Colonic mucosa (tissue), 4 donors: Measurements from ENCODE around the gene EIF4E1B. TPM values are rescaled to one million over a fixed set of nuclear protein-coding genes. Genes with fewer than 3 reads are reported as not detected.
"Not testable (repeated sequence)": the region's sequence is repeated elsewhere in the genome, so short reads cannot be mapped to it uniquely, and the experiment has no call there.

Source experiments
- DNase-seq: peaks from one replicate; pipeline ENCODE4 v3.0.0-alpha.2; 2020
- H3K27ac ChIP-seq: fragments of 200-600 bp; one replicate; pipeline ENCODE4 v1.8.0; 2021
- H3K27me3 ChIP-seq: fragments of 200-600 bp; one replicate; pipeline ENCODE4 v1.8.0; 2021
- H3K36me3 ChIP-seq: fragments of 200-600 bp; one replicate; pipeline ENCODE4 v1.8.0; 2021
- H3K4me1 ChIP-seq: fragments of 200-600 bp; one replicate; pipeline ENCODE4 v1.8.0; 2021; ENCODE audit warnings: mild to moderate bottlenecking
- H3K4me3 ChIP-seq: fragments of 200-600 bp; one replicate; pipeline ENCODE4 v1.8.0; 2021
- H3K9ac ChIP-seq, 2 donors: one replicate each; pipeline ENCODE4 v1.7.0; 2013; ENCODE audit warnings: control low read depth in 2 of 2, low read depth in 2 of 2, low read length in 2 of 2
- H3K9me3 ChIP-seq: fragments of 200-600 bp; one replicate; pipeline ENCODE4 v1.8.0; 2021
- intact Hi-C: fragments of 100-400 bp; cut with DNase I; formaldehyde crosslinking; loops from one replicate; pipeline ENCODE4 v1.14.1; 2022
- total RNA-seq, 2 donors: library from RNA; stranded (reverse); fragmentation: NEBNext Ultra II Directional in 1 of 2; extraction: Animal tissue kit (Norgen Biotek cat#: 25700) in 1 of 2; gene quantifications; one replicate each; pipeline ENCODE4 v1.2.1, GENCODE V29; 2021
- TF ChIP-seq, protein P1 (sequence below): fragments of 200-600 bp; IDR thresholded peaks from one replicate; pipeline ENCODE4 v1.8.0; 2022; ENCODE audit warnings: antibody characterized with exemption, mild to moderate bottlenecking
- donor health status: healthy.
- donor health status: DM: no; HTN: no; CAD: no.
- donor health status: DM: no; HTN: no; CAD: no.

The EIF4E1B gene
- total RNA-seq, 2 donors from 2014 or later = not detected

DNA sequence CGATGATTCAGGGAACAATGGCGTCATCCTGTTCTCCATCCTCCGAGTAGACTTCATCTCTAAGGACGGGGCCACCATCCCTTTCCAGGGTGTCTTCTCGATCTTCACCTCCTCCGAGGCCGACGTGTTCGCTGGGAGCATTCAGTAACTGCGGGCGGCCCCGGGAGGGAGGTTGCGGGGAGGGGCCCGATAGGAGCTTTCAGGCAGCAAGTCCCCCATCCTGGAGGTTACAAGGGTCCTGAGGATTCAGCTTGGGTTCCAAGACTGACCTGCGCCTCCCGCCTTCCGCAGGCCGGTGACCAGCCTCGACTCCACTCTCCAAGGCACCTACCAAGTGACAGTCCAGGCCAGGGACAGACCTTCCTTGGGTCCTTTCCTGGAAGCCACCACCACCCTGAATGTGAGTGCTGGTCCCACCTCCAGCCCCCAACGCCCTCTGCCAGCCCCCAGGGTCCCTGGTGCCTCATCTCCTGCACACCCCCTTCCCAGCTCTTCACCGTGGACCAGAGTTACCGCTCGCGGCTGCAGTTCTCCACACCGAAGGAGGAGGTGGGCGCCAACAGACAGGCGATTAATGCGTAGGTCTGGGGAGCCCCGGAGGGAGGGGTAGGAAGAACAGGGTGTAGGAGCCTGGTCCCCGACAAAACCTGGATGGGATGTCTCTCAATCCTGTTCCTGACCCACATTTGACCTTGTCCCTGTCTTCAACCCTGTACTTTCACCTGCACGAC is 41.3 kb upstream of the EIF4E1B start:
- intact Hi-C loops = no loop called here
- Histone ChIP-seq H3K36me3 (no peaks in the 10 kb centered on the region), H3K27me3 (no peaks in the 10 kb centered on the region), H3K4me1 (no peaks in the 10 kb centered on the region), H3K4me3 (no peak overlapping the region), H3K9me3 (no peaks in the 10 kb centered on the region), H3K9ac (no peak overlapping the region), H3K27ac (no peak overlapping the region)
- TF ChIP-seq, protein P1, sequence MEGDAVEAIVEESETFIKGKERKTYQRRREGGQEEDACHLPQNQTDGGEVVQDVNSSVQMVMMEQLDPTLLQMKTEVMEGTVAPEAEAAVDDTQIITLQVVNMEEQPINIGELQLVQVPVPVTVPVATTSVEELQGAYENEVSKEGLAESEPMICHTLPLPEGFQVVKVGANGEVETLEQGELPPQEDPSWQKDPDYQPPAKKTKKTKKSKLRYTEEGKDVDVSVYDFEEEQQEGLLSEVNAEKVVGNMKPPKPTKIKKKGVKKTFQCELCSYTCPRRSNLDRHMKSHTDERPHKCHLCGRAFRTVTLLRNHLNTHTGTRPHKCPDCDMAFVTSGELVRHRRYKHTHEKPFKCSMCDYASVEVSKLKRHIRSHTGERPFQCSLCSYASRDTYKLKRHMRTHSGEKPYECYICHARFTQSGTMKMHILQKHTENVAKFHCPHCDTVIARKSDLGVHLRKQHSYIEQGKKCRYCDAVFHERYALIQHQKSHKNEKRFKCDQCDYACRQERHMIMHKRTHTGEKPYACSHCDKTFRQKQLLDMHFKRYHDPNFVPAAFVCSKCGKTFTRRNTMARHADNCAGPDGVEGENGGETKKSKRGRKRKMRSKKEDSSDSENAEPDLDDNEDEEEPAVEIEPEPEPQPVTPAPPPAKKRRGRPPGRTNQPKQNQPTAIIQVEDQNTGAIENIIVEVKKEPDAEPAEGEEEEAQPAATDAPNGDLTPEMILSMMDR = no peak
- no peak for DNase-seq

DNA sequence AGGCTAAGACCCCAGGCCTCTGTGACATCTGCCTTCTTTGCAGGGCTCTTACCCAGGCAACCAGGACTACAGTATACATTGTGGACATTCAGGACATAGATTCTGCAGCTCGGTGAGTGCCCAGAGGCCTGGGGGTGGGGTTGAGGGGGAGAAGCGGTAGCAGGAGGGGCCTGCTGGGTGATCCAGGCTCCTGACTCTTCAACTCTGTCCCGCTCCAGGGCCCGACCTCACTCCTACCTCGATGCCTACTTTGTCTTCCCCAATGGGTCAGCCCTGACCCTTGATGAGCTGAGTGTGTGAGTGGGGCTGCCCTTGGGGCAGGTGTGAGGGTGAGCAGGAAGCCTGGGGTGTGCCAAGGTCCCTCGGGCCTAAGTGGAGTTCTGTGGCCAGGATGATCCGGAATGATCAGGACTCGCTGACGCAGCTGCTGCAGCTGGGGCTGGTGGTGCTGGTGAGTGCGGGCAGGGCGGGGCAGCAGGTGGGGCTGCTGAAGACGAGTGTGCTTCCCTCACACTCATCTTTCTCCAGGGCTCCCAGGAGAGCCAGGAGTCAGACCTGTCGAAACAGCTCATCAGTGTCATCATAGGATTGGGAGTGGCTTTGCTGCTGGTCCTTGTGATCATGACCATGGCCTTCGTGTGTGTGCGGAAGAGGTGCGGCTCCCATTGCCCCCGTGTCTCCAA is 40.3 kb upstream of the EIF4E1B start:
- DNase-seq = no peak
- Histone ChIP-seq H3K4me3 (no peak overlapping the region), H3K27me3 (no peaks in the 10 kb centered on the region), H3K36me3 (no peaks in the 10 kb centered on the region), H3K27ac (no peak overlapping the region), H3K4me1 (no peaks in the 10 kb centered on the region), H3K9me3 (no peaks in the 10 kb centered on the region), H3K9ac (no peak overlapping the region)
- TF ChIP-seq, protein P1 = no peak
- intact Hi-C loops = no loop called here

DNA sequence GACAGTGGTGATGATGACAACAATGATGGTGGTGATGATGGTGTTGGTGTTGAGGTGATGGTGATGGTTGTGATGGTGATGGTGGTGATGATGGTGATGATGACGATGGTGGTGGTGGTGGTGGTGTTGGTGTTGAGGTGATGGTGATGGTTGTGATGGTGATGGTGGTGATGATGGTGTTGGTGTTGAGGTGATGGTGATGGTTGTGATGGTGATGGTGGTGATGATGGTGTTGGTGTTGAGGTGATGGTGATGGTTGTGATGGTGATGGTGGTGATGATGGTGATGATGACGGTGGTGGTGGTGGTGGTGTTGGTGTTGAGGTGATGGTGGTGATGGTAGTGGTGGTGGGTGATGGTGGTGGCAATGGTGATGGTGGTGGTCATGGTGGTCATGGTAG is 38.8 kb upstream of the EIF4E1B start:
- H3K4me3 ChIP-seq, DNase-seq, H3K27ac ChIP-seq, H3K27me3 ChIP-seq, intact Hi-C loops, H3K9me3 ChIP-seq, H3K4me1 ChIP-seq, H3K9ac ChIP-seq, H3K36me3 ChIP-seq: not testable (repeated sequence)

DNA sequence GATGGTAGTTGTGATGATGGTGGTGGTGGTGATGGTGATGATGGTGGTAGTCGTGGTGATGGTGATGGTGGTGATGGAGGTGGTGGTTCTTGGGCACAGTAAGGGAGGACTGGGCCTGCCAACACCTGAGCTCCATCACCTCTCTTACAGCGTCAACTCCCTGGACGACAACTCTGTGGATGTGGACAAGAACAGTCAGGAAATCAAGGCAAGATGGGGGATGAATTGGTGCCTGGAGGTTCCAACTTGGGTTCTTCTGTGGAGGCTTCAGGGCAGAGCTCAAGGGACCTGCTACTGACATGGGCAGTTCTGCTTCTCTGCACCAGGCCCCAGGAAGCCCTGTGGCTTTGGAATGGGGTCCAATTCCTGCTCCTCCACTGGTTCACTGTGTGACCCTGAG is 37.9 kb upstream of the EIF4E1B start:
- no peak for DNase-seq
- Histone ChIP-seq H3K4me1 (no peaks in the 10 kb centered on the region), H3K9me3 (no peaks in the 10 kb centered on the region), H3K4me3 (no peak overlapping the region), H3K36me3 (no peaks in the 10 kb centered on the region), H3K27me3 (no peaks in the 10 kb centered on the region), H3K27ac (no peak overlapping the region), H3K9ac (no peak overlapping the region)
- TF ChIP-seq, protein P1 = no peak
- intact Hi-C loops = no loop called here

DNA sequence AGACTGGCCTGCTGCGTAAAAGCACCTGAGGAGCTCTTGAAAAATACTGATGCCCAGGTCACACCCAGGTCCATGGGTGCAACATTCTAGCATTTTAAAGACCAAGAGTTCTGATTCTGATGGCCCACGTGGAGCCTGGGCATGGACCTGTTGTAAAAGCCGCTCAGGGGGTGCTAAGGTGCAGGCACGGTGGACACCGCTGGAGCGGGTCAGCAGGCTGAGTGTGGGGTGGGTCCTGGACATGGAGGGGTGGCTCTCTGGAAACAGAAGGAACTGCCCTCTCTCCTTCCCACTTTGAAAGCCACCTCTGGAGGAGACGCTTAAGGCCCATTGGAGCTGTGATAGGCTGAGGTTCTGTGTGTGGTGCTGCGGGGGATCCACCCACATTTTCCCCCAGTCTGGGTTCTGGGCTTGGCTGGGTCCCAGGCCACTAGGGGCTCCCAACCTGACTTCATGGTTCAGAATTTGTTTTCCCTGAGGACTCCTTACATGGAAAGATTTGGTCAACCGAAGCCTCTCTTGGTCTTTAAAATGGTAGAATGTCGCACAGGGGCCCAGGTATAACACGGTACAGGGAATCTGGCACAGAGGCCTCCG is 37.1 kb upstream of the EIF4E1B start:
- Histone ChIP-seq H3K27ac (no peak overlapping the region), H3K9me3 (no peaks in the 10 kb centered on the region), H3K4me3 (no peak overlapping the region), H3K36me3 (no peaks in the 10 kb centered on the region), H3K27me3 (no peaks in the 10 kb centered on the region), H3K4me1 (no peaks in the 10 kb centered on the region), H3K9ac (no peak overlapping the region)
- intact Hi-C loops = no loop called here
- TF ChIP-seq, protein P1 = no peak
- DNase-seq = no peak

DNA sequence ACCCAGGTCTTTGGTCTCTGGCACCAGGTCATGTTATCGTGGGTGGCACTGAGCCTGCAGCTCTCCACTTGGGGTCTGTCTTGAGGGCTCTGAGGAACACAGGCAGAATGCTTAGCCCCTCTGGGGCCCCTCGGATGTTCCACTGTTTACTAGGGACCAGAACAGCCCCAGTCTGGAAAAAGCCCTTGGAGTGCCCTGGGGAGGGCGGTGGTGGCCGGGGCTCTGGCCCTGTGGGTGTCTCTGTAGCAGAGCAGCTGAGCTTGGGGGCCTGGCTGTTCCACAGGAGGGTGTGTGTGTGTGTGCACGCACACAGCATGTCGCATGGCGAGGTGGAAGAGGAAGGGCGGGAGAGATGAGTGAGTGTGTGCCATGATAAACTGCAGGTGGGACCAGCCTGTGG is 35.9 kb upstream of the EIF4E1B start:
- no peak for DNase-seq
- Histone ChIP-seq H3K9me3 (no peaks in the 10 kb centered on the region), H3K4me1 (no peaks in the 10 kb centered on the region), H3K4me3 (no peak overlapping the region), H3K36me3 (no peaks in the 10 kb centered on the region), H3K27ac (no peak overlapping the region), H3K9ac (no peak overlapping the region), H3K27me3 (no peaks in the 10 kb centered on the region)
- TF ChIP-seq, protein P1 = no peak
- intact Hi-C loops = no loop called here
